Keratinocyte (primary cell): Measurements from ENCODE around the gene RASEF. TPM values are rescaled to one million over a fixed set of nuclear protein-coding genes. Genes with fewer than 3 reads are reported as not detected.
"Not testable (repeated sequence)": the region's sequence is repeated elsewhere in the genome, so short reads cannot be mapped to it uniquely, and the experiment has no call there.

Experiments
- DNase-seq: peaks from one replicate; pipeline ENCODE4 v3.0.0-alpha.2; 2011; ENCODE audit warnings: low read depth, missing footprints, low spot score
- FAIRE-seq: peaks from 2 replicates; lab custom pipeline; 2011; peaks lifted over from hg19 to GRCh38; lab: Jason Lieb, UNC
- H2AFZ ChIP-seq: 2 replicates; pipeline ENCODE4 v1.6.0; 2012; ENCODE audit warnings: low read length, control low read depth, inconsistent platforms; ENCODE audit not compliant: control insufficient read depth
- H3K27ac ChIP-seq: 2 replicates; pipeline ENCODE4 v1.5.1; 2011; ENCODE audit warnings: low read length; ENCODE audit not compliant: control insufficient read depth, insufficient read depth
- H3K27me3 ChIP-seq: 3 replicates; pipeline ENCODE4 v1.6.0; 2011; ENCODE audit warnings: low read length; ENCODE audit not compliant: control insufficient read depth, insufficient read depth; ENCODE audit errors: extremely low read depth
- H3K36me3 ChIP-seq, 2 experiments: 2 replicates in 1 of 2; 3 replicates in 1 of 2; pipeline ENCODE4 v1.5.1; 2011; ENCODE audit warnings: low read length in 2 of 2, mild to moderate bottlenecking in 1 of 2; ENCODE audit not compliant: control insufficient read depth in 2 of 2, insufficient read depth in 2 of 2; ENCODE audit errors: extremely low read depth in 1 of 2
- H3K4me1 ChIP-seq: 3 replicates; pipeline ENCODE4 v1.5.1; 2011; ENCODE audit warnings: low read length; ENCODE audit not compliant: control insufficient read depth, insufficient read depth; ENCODE audit errors: extremely low read depth
- H3K4me2 ChIP-seq: 3 replicates; pipeline ENCODE4 v1.6.0; 2011; ENCODE audit warnings: low read depth, low read length; ENCODE audit not compliant: control insufficient read depth, insufficient read depth; ENCODE audit errors: extremely low read depth
- H3K4me3 ChIP-seq, 3 experiments: fragments of 200-600 bp in 1 of 3; sonication (generic) in 1 of 3; 2 replicates in 2 of 3; 3 replicates in 1 of 3; pipeline ENCODE4 v1.5.1; 2011 to 2016; ENCODE audit warnings: low read length in 3 of 3, mild to moderate bottlenecking in 3 of 3, control low read depth in 2 of 3, inconsistent platforms in 1 of 3, low read depth in 1 of 3, mixed read lengths in 1 of 3, mixed run types in 1 of 3, moderate library complexity in 1 of 3; ENCODE audit not compliant: control insufficient read depth in 2 of 3, insufficient read depth in 2 of 3; ENCODE audit errors: extremely low read depth in 1 of 3
- H3K79me2 ChIP-seq: 2 replicates; pipeline ENCODE4 v1.6.0; 2012; ENCODE audit warnings: low read length; ENCODE audit not compliant: control insufficient read depth, insufficient read depth
- H3K9ac ChIP-seq: 3 replicates; pipeline ENCODE4 v1.6.0; 2011; ENCODE audit warnings: low read length; ENCODE audit not compliant: control insufficient read depth, insufficient read depth; ENCODE audit errors: extremely low read depth
- H3K9me1 ChIP-seq: 3 replicates; pipeline ENCODE4 v1.6.0; 2011; ENCODE audit warnings: low read length; ENCODE audit not compliant: control insufficient read depth, insufficient read depth; ENCODE audit errors: extremely low read depth
- H3K9me3 ChIP-seq: 2 replicates; pipeline ENCODE4 v1.5.1; 2012; ENCODE audit warnings: low read depth, low read length; ENCODE audit not compliant: control insufficient read depth
- H4K20me1 ChIP-seq: 3 replicates; pipeline ENCODE4 v1.6.0; 2011; ENCODE audit warnings: low read length; ENCODE audit not compliant: control insufficient read depth, insufficient read depth; ENCODE audit errors: extremely low read depth
- EZH2 ChIP-seq: IDR thresholded peaks from one replicate; pipeline ENCODE4 v1.6.1; 2012; ENCODE audit warnings: inconsistent platforms, mild to moderate bottlenecking, low read length, moderate library complexity
- dilution Hi-C: fragments of 300-500 bp; cut with MboI; formaldehyde crosslinking; loops from one replicate; pipeline ENCODE4 v1.7.0; 2020; ENCODE audit warnings: low sequenced_read_pairs; ENCODE audit not compliant: extremely low pct_ligation_motif_present
- polyA plus RNA-seq, 5 experiments: library from polyadenylated mRNA; depleted of rRNA in 3 of 5; stranded (reverse) in 3 of 5; stranded (forward) in 1 of 5; unstranded in 1 of 5; fragments of >200 nt; gene quantifications; 1 replicate in 1 of 5; 2 replicates in 3 of 5; 3 replicates in 1 of 5; pipeline versions ENCODE4 v1.2.1 to v1.2.3, GENCODE V29; 2011 to 2012; ENCODE audit warnings: missing spikeins in 2 of 5, low read depth in 1 of 5, low replicate concordance in 1 of 5
- TF ChIP-seq, protein P1 (sequence below), 3 experiments: IDR thresholded peaks in 1 of 3; conservative IDR thresholded peaks in 1 of 3; optimal IDR thresholded peaks in 1 of 3; 2 replicates in 2 of 3; 3 replicates in 1 of 3; pipeline versions ENCODE3 to v1.5.1; 2011; ENCODE audit warnings: low read length in 3 of 3, mild to moderate bottlenecking in 3 of 3, moderate library complexity in 2 of 3, control low read depth in 1 of 3, inconsistent platforms in 1 of 3; ENCODE audit not compliant: insufficient read depth in 2 of 3; ENCODE audit errors: extremely low read depth in 1 of 3

Gene RASEF
- polyA plus RNA-seq, 1 donor (not counting 4 experiments of a cell fraction or from before 2014, with no cell fraction given) = 0.28 TPM

DNA sequence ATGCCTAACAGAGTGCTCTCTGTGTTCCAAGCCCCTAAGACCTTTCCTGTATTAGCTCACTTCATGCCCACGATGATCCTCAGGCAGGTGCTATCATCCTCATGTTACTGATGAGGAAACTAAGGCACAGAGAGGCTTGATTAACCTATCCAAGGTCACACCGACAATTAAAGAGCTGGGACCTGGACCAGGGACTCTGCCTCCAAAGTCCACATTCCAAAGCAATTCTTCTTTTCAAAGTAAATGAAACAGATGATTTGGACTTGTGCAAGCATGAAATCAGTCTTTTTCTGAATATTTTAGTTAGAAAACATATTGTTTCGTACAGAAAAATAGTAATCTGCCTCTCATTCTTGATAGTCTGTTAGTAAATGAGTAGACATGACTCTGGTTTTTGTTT lies 18.1 kb upstream of the RASEF start:
- Histone ChIP-seq H3K27me3 (no peaks in the 10 kb centered on the region), H3K4me3 (no peak overlapping the region), H3K4me2 (no peak overlapping the region), H3K4me1 (no peaks in the 10 kb centered on the region), H3K79me2 (no peaks in the 10 kb centered on the region), H3K9me3 (no peaks in the 10 kb centered on the region), H2AFZ (no peak overlapping the region), H3K27ac (no peak overlapping the region), H3K9me1 (no peaks in the 10 kb centered on the region), H3K9ac (no peak overlapping the region), H4K20me1 (no peaks in the 10 kb centered on the region), H3K36me3 (no peaks in the 10 kb centered on the region)
- dilution Hi-C loops = no loop called here
- FAIRE-seq (no peak), DNase-seq (no peak)
- no peak for TF ChIP-seq EZH2
- TF ChIP-seq, protein P1, sequence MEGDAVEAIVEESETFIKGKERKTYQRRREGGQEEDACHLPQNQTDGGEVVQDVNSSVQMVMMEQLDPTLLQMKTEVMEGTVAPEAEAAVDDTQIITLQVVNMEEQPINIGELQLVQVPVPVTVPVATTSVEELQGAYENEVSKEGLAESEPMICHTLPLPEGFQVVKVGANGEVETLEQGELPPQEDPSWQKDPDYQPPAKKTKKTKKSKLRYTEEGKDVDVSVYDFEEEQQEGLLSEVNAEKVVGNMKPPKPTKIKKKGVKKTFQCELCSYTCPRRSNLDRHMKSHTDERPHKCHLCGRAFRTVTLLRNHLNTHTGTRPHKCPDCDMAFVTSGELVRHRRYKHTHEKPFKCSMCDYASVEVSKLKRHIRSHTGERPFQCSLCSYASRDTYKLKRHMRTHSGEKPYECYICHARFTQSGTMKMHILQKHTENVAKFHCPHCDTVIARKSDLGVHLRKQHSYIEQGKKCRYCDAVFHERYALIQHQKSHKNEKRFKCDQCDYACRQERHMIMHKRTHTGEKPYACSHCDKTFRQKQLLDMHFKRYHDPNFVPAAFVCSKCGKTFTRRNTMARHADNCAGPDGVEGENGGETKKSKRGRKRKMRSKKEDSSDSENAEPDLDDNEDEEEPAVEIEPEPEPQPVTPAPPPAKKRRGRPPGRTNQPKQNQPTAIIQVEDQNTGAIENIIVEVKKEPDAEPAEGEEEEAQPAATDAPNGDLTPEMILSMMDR (optimal IDR thresholded peaks at IDR 0.05 in 1 of 3, IDR thresholded peaks at IDR 0.05 in 1 of 3, conservative IDR thresholded peaks at IDR 0.05 in 1 of 3; ENCODE audit: extremely low read depth in 1 of 3, insufficient read depth in 2 of 3, low read length in 3 of 3) = no peak

DNA sequence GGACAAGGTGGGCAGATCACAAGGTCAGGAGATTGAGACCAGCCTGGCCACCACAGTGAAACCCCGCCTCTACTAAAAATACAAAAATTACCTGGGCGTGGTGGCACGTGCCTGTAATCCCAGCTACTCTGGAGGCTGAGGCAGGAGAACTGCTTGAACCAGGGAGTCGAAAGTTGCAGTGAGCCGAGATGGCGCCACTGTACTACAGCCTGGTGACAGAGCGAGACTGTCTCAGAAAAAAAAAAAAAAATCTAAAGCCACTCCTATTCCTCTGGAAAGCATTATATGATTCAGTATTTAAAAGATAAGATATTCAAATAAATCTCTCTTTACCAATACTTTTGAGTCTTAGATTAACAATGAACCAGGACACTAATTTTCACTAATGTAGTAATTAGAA lies 13.0 kb upstream of the RASEF start:
- FAIRE-seq, dilution Hi-C loops: not testable (repeated sequence)

DNA sequence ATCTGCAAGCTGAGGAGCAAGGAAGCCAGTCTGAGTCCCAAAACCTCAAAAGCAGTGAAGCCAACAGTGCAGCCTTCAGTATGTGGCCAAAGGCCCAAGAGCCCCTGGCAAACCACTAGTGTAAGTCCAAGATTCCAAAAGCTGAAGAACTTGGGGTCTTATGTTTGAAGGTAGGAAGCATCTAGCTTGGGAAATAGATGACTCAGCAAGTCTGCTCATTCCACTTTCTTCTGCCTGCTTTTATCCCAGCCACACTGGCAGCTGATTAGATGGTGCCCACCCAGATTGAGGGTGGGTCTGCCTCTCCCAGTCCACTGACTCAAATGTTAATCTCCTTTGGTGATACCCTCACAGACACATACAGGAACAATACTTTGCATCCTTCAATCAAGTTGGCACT lies 9.6 kb upstream of the RASEF start:
- H3K4me1 ChIP-seq, FAIRE-seq, H2AFZ ChIP-seq, H3K36me3 ChIP-seq, H3K79me2 ChIP-seq, H3K27ac ChIP-seq, dilution Hi-C loops, H3K27me3 ChIP-seq, H3K9me3 ChIP-seq, H4K20me1 ChIP-seq, H3K4me3 ChIP-seq, H3K9me1 ChIP-seq, H3K9ac ChIP-seq, DNase-seq, H3K4me2 ChIP-seq: not testable (repeated sequence)

More for the DNA sequence above, 13.0 kb upstream of the RASEF start:
- not testable (repeated sequence) for H3K27me3 ChIP-seq, H3K9ac ChIP-seq, H4K20me1 ChIP-seq, DNase-seq, H3K9me3 ChIP-seq, H3K4me3 ChIP-seq, H3K36me3 ChIP-seq, H2AFZ ChIP-seq, H3K4me1 ChIP-seq, H3K4me2 ChIP-seq, H3K27ac ChIP-seq, H3K9me1 ChIP-seq, H3K79me2 ChIP-seq
